GM23338 (cell line): ENCODE measurements around the gene CANT1.

ENCODE experiments used
- CREB1 ChIP-seq: fragments of 250-450 bp; sonication (Bioruptor Pico); IDR thresholded peaks from 2 replicates; pipeline ENCODE4 v1.5.0; 2020; ENCODE audit warnings: low read depth, mild to moderate bottlenecking, moderate library complexity
- EZH2 ChIP-seq: fragments of 200-600 bp; sonication (generic); IDR thresholded peaks from one replicate; pipeline ENCODE4 v1.8.0; 2017; ENCODE audit warnings: antibody characterized with exemption, mild to moderate bottlenecking, low read depth; ENCODE audit not compliant: unreplicated experiment
- EZH2phosphoT487 ChIP-seq: fragments of 200-600 bp; sonication (generic); IDR thresholded peaks from one replicate; pipeline ENCODE4 v1.8.1; 2018; ENCODE audit warnings: antibody characterized with exemption; ENCODE audit not compliant: unreplicated experiment
- POLR2AphosphoS5 ChIP-seq: IDR thresholded peaks from 2 replicates; pipeline ENCODE4 v1.6.1; 2016; ENCODE audit warnings: antibody characterized with exemption, low read depth
- STAT1 ChIP-seq: IDR thresholded peaks from one replicate; pipeline ENCODE4 v1.6.1; 2016; ENCODE audit warnings: antibody characterized with exemption; ENCODE audit not compliant: unreplicated experiment
- ZNF331 ChIP-seq: fragments of 250-450 bp; sonication (Bioruptor Pico); IDR thresholded peaks from 2 replicates; pipeline ENCODE4 v1.5.0; 2020; ENCODE audit warnings: low read depth, mild to moderate bottlenecking, moderate library complexity
- TF ChIP-seq, protein P1 (sequence below), 2 experiments: fragments of 200-600 bp in 1 of 2; sonication (generic) in 1 of 2; conservative IDR thresholded peaks; 2 replicates each; pipeline versions ENCODE4 v1.5.1 to v1.6.1; 2016 to 2017; ENCODE audit warnings: antibody characterized with exemption in 2 of 2, low read depth in 2 of 2, mild to moderate bottlenecking in 2 of 2, moderate library complexity in 1 of 2
- TF ChIP-seq, protein P2 (sequence below): IDR thresholded peaks from 2 replicates; pipeline ENCODE4 v1.6.1; 2016; ENCODE audit warnings: antibody characterized with exemption
- TF ChIP-seq, protein P3 (sequence below): IDR thresholded peaks from one replicate; pipeline ENCODE4 v1.6.1; 2018; ENCODE audit warnings: antibody characterized with exemption; ENCODE audit not compliant: unreplicated experiment

DNA sequence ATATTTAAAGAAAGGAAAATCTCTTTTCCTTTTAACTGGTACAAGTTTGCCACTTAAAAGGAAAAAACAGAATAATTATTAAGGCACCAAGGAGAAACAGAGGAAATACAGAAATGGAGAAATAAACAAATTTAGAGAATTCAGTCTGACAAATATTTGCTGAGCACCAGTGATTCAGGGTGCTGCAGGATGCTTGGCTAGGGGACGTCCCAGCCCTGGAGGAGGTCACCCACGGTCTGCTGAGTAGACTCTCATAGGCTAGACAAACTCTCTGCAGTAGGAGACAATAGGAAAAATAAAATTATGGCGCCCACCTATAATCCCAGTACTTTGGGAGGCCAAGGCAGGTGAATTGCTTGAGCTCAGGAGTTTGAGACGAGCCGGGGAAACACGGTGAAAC lies 30.3 kb upstream of the CANT1 start:
- TF ChIP-seq EZH2 (no peak), POLR2AphosphoS5 (no peak), EZH2phosphoT487 (no peak), CREB1 (CRISPR knock-in tag) (no peak), ZNF331 (no peak), STAT1 (no peak)
- TF ChIP-seq, protein P1, sequence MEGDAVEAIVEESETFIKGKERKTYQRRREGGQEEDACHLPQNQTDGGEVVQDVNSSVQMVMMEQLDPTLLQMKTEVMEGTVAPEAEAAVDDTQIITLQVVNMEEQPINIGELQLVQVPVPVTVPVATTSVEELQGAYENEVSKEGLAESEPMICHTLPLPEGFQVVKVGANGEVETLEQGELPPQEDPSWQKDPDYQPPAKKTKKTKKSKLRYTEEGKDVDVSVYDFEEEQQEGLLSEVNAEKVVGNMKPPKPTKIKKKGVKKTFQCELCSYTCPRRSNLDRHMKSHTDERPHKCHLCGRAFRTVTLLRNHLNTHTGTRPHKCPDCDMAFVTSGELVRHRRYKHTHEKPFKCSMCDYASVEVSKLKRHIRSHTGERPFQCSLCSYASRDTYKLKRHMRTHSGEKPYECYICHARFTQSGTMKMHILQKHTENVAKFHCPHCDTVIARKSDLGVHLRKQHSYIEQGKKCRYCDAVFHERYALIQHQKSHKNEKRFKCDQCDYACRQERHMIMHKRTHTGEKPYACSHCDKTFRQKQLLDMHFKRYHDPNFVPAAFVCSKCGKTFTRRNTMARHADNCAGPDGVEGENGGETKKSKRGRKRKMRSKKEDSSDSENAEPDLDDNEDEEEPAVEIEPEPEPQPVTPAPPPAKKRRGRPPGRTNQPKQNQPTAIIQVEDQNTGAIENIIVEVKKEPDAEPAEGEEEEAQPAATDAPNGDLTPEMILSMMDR (conservative IDR thresholded peaks at IDR 0.05; ENCODE audit: low read depth in 2 of 2): no peak
- TF ChIP-seq, protein P2, sequence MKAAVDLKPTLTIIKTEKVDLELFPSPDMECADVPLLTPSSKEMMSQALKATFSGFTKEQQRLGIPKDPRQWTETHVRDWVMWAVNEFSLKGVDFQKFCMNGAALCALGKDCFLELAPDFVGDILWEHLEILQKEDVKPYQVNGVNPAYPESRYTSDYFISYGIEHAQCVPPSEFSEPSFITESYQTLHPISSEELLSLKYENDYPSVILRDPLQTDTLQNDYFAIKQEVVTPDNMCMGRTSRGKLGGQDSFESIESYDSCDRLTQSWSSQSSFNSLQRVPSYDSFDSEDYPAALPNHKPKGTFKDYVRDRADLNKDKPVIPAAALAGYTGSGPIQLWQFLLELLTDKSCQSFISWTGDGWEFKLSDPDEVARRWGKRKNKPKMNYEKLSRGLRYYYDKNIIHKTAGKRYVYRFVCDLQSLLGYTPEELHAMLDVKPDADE: no peak
- TF ChIP-seq, protein P3, sequence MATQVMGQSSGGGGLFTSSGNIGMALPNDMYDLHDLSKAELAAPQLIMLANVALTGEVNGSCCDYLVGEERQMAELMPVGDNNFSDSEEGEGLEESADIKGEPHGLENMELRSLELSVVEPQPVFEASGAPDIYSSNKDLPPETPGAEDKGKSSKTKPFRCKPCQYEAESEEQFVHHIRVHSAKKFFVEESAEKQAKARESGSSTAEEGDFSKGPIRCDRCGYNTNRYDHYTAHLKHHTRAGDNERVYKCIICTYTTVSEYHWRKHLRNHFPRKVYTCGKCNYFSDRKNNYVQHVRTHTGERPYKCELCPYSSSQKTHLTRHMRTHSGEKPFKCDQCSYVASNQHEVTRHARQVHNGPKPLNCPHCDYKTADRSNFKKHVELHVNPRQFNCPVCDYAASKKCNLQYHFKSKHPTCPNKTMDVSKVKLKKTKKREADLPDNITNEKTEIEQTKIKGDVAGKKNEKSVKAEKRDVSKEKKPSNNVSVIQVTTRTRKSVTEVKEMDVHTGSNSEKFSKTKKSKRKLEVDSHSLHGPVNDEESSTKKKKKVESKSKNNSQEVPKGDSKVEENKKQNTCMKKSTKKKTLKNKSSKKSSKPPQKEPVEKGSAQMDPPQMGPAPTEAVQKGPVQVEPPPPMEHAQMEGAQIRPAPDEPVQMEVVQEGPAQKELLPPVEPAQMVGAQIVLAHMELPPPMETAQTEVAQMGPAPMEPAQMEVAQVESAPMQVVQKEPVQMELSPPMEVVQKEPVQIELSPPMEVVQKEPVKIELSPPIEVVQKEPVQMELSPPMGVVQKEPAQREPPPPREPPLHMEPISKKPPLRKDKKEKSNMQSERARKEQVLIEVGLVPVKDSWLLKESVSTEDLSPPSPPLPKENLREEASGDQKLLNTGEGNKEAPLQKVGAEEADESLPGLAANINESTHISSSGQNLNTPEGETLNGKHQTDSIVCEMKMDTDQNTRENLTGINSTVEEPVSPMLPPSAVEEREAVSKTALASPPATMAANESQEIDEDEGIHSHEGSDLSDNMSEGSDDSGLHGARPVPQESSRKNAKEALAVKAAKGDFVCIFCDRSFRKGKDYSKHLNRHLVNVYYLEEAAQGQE: no peak
